HG03460 (cell line): Measurements from ENCODE around the gene CAV2.
A peak's percentile ranks its signal among the peaks of the same experiment; 100 is the strongest.

ENCODE experiments used
- ATAC-seq: cut with Tn5 transposase; IDR thresholded peaks from one replicate; pipeline ENCODE4 v1.9.1; 2021; ENCODE audit not compliant: unreplicated experiment

Gene CAV2

GRCh38 chr7:116494472-116494871 is 5.1 kb upstream of the CAV2 start:
- no peak for ATAC-seq

GRCh38 chr7:116495736-116496135 is 3.8 kb upstream of the CAV2 start:
- no peak for ATAC-seq

GRCh38 chr7:116496653-116497052 is 2.9 kb upstream of the CAV2 start:
- ATAC-seq, result no peak

GRCh38 chr7:116497708-116498107 is 1.8 kb upstream of the CAV2 start:
- no peak for ATAC-seq

GRCh38 chr7:116500078-116500853 is 728 bp downstream of the CAV2 start:
- ATAC-seq, result no peak

GRCh38 chr7:116501425-116502167 is 2.1 kb downstream of the CAV2 start:
- ATAC-seq, result no peak

GRCh38 chr7:116502201-116503096 is 2.9 kb downstream of the CAV2 start:
- no peak for ATAC-seq

GRCh38 chr7:116503835-116504234 is 4.3 kb downstream of the CAV2 start:
- no peak for ATAC-seq

- ATAC-seq, result no peak
Observed at GRCh38 chr7:116505278-116505677, 5.7 kb downstream of the CAV2 start.

- ATAC-seq, result no peak
Observed at GRCh38 chr7:116505823-116506222, 6.3 kb downstream of the CAV2 start.

GRCh38 chr7:116509982-116510579 is 10.5 kb downstream of the CAV2 start:
- ATAC-seq, result no peak

- no peak for ATAC-seq
Observed at GRCh38 chr7:116510795-116511194, 11.3 kb downstream of the CAV2 start.

- peak; percentile 99 for ATAC-seq
Observed at GRCh38 chr7:116511552-116512519, 12.3 kb downstream of the CAV2 start.

- no peak for ATAC-seq
Observed at GRCh38 chr7:116512520-116513188, 13.1 kb downstream of the CAV2 start.

GRCh38 chr7:116515584-116515983 is 16.0 kb downstream of the CAV2 start:
- no peak for ATAC-seq

GRCh38 chr7:116516324-116516723 is 16.8 kb downstream of the CAV2 start:
- no peak for ATAC-seq

- no peak for ATAC-seq
Observed at GRCh38 chr7:116517626-116518025, 18.1 kb downstream of the CAV2 start.

GRCh38 chr7:116518961-116519360 is 19.4 kb downstream of the CAV2 start:
- ATAC-seq, result no peak

GRCh38 chr7:116521046-116521664 is 21.6 kb downstream of the CAV2 start:
- ATAC-seq, result no peak
